Measurements from ENCODE around the gene HBS1L.

The HBS1L gene

DNA sequence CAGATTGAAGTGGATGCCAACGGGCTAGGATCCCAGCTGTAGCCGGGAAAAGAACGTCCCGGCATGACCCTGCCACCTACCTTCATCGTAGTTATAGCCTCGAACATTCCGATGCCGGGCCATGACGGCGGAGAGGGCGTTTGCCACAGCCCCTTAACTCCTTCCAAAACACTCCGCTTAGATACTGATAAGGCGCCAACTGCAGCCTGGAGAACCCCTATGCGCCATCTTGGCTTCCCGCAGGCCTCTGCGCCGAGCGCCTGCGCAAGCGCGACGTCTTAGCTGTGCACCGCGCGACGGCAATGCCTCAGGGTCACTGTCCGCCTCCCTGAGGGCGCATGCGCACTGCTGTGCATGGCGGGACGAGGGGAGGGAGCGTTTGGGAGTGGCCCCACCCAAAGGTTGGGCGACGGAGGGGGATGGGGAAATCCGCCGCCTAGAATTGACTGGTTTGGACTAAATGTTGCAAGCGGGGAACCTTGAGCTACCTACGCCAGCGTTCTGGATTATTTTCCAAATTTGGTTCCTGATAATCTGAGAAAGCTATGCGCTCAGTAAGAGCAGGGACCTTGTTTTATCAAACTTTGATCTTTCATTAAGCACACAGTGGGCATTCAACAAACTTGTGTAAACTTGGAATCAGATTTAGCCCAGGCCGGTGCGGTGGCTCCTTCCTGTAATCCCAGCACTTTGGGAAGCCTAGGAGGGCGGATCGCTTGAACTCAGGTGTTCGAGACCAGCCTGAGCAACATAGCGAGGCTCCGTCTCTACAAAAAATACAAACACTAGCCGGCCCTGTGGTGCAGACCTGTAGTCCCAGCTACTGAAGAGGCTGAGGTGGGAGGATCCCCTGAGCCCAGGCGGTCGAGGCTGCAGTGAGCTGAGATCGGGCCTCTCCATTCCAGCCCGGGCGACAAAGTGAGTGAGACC, at the start of gene HBS1L:
Gene HBS1L (minus strand): TSS at position 254 of the 930 bp plus-strand sequence. CDS start 131 bp downstream, at position 123.
- DNase-seq: peak; percentile 99

GRCh38 chr6:135104199-135104598, 49.6 kb upstream of the HBS1L start:
- no peak for DNase-seq

GRCh38 chr6:135102191-135102590, 47.6 kb upstream of the HBS1L start:
- DNase-seq: no peak

GRCh38 chr6:135097172-135097571, 42.5 kb upstream of the HBS1L start:
- no peak for DNase-seq

DNA sequence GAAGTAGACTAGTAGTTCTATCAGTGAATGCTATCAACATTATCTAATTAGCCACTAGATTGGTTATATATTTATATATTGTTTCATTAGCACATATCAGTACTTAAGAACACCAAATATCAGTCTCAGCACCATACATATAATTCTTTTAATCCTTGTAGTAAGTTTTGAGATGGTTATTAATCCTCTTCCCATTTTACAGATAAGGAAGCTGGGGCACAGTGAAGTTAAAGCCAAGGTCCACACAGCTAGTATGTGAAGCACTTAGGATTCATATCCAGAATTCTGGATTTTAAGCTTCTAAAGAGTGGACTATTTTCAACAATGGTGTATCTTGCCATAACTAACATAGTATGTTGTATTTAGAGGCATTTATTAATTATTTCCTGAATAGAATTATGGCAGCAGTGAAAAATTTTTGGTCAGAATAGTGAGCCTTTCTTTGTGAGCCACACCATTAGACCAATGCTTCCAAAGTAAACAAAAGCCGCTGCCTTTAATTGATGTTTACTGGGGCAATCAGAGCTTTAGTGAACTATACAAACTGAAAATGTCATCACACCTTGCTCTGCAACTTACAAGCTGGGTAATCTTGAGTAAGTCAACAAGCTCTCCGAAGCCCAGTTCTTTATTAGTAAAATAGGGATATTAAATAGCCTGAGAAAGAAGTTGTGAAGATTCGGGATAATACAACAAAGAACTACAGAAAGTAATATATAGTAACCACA, 41.9 kb upstream of the HBS1L start:
- no peak for DNase-seq

DNA sequence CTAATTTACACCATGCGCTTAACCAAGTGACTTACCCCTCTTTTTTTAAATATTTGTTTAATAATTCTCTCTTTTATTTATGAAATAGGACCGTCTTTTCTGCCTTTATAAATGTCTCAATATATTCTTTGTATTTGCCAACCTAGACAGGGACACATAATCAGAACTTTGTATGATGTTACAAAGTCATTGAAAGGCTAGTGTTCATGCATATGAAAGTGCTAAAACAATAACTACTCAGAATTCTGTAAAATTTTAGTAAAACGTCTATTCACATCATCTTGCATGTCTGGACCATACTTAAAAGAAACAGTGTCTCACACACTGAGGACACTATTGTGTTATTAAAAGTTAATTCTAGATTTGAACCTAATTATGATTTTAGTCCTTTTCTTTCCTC, 41.1 kb upstream of the HBS1L start:
- no peak for DNase-seq

- DNase-seq: no peak
Measured at GRCh38 chr6:135094403-135094821, 39.8 kb upstream of the HBS1L start.

DNA sequence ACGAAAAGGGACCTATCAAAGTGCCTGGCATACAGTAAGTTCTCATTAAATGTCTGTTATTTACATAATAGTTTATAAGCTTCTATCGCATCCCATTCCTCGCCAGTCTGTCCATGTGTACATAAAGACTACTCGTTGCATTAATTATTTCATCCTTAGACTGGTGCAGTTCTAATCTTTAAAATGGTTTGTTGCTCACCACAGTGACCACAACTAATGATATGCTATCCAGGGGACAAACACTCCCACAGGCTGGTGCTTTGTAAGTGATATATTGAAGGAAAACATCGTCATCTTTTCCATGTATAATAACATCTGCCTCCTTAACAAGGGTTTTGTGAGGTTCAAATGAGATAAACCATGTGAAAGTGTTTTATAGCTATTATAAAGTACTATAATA, 39.0 kb upstream of the HBS1L start:
- DNase-seq: no peak

DNA sequence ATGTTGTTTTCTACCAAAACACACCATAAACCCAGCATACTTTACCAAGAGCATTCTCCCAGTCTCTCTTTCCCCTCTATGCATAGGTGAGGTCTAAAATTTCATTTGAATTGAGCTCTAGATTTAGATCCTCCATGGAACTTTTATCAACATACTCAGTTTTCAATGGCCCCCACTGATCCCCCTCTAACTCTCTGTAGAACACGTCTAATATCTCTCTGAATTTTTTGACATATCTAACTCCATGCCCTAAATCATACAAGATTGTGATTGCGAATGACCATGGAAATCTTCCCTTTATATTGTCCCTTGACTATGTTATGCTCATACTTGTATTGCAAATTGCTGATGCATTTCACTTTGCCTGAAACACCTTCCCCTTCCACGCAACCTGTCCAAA, 38.1 kb upstream of the HBS1L start:
- no peak for DNase-seq

- no peak for DNase-seq
Measured at GRCh38 chr6:135090819-135091218, 36.2 kb upstream of the HBS1L start.

DNA sequence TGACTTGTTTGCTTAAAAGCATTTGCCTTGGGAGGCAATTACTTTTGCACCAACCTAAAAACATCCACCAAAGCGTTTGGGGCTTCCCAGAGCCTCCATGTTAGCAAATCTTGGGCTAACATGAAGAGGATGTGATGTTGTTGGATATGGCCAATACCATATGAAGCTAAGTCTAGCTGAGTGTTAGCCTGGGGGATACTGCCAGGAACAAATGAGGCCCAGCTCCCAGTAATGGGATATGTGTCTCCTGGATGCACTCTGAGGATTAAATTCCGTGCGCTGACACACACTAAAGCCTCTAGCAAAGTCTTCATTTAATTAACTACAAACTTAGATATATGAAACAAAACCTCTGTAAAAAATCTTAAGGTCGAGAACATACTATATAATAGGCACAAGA, 35.3 kb upstream of the HBS1L start:
- DNase-seq: no peak

GRCh38 chr6:135088818-135089809, 34.5 kb upstream of the HBS1L start:
- DNase-seq: peak; percentile 4

DNA sequence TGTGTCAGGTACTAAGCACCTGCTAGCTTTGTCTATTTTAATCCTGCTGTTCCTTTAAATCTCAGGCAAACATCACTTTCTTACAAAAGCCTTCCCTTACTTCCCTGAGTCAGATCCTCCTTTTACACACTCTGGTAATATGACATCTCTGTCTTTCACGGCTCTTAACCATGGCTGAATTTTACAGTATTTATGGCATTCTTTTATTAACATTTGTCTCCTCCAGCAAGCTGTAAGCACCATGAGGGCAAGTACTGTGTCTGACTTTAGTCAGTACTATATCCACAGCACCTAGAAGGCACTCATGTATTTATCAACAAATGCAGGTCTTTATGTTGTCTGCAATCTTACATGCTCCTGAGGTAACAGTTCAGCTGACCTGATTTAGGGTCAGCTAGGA, 33.7 kb upstream of the HBS1L start:
- no peak for DNase-seq

GRCh38 chr6:135087803-135088202, 33.2 kb upstream of the HBS1L start:
- no peak for DNase-seq

GRCh38 chr6:135087403-135087802, 32.8 kb upstream of the HBS1L start:
- DNase-seq: no peak

GRCh38 chr6:135086414-135086764, 31.8 kb upstream of the HBS1L start:
- no peak for DNase-seq

DNA sequence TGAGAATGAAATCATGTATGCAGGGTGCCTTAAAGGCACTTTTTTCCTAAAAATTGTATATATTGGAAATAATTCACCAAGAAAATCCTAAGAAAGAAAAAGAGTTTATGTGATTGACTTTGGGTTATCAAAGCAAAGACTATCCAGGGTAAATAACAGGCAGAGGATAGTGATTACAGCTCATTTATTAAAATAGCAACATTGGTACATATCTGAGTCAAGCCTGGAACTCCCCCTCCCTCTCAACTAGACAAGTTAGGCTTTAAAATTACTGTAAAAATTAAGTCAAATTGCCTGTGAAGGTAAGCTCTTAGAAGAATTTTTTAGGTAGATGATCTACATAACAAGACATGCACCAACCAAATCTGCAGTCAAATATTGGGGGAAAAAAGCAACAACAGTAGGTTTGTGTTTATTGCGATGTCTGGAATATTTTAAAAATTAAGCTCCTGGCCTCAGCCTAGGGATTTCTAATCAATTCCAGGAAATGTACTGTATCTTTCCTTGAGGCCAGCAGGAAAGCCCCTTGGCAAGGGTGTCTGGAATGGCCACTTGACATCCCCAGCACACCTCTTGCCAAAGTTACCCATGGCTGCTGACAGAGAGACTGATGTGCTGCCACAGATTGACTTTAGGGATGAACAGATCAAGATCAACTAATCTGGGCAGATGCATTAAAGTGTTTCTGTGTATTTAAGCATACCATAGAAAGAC, 31.2 kb upstream of the HBS1L start:
- DNase-seq: no peak

DNA sequence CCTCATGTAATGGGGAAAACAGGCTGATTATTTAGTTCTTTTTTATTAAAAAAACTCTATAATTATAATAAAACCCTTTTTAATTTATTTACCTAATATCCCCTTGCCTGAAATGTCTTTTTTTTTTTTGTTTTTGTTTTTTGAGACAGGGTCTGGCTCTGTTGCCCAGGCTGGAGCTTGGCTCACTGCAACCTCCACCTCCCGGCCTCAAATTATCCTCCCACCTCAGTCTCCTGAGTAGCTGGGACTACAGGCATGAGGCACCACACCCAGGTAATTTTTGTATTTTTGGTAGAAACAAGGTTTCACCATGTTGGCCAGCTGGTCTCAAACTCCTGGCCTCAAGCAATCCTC, 30.3 kb upstream of the HBS1L start:
- DNase-seq: no peak

DNA sequence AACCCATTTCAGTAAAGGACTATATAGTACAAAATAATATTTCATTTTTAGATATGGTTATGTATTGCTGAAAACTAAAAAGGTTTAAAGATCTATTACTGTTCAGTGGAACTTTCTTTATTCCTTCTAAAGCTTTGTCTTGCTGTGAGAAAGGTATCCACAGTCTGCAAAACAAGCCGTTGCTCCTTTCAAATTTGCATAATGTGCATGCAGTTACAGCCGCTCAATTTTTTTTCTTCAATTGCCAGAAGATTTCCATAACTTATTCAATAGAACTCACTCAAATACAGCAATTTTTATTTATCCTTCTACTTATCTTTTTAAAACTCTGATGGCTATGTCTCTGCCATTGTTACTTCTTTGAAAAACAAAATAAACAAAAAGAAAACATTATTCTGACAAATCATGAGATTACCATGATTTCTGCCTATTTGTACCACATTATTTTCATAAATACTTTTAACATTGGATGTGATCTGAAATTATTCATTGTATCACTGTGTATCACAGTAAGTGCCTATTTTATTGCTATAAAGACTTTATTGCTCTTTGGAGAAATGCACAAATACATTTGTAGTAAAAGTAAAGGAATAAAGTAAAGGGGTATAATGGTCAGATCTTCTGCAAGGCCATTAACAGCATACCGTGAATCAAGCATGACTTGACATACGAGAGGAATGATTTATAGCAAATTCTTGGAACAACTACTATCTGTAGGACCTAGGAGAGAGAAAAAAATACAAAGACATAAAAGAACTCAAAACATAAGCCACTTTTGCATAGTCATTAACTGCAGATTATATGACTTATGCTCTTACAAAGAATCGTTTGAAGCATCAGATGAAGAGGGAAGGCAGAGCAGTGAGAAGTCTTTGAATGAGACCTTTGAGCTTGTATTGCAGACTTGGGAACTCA, 29.6 kb upstream of the HBS1L start:
- no peak for DNase-seq

- no peak for DNase-seq
Measured at GRCh38 chr6:135081966-135082365, 27.3 kb upstream of the HBS1L start.

DNA sequence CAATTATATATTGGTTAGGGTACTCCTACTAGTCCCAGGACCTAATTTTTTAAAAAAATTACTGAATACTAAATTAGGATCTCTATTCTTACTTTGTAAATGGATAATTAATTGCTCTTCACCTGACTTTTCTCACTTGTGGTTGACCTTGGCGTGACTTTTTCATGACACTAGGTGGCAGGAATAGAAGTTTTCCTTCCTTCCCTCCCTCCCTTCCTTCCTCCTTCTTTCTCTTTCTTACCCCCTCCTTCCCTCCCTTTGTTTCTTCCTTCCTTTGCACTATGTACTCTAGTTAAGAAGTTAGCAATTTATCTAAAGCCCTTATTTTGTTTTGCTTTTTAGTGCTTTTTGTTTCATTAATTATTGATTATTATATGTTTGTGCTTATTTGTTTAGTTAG, 20.4 kb upstream of the HBS1L start:
- DNase-seq: no peak
